Neural cell (in vitro differentiated cells): ENCODE measurements around the gene TSSK6.

ENCODE experiments used
- POLR2AphosphoS5 ChIP-seq: IDR thresholded peaks from 2 replicates; pipeline ENCODE4 v1.6.1; 2012
- TAF1 ChIP-seq: IDR thresholded peaks from 2 replicates; pipeline ENCODE4 v1.6.1; 2012; ENCODE audit warnings: low read depth
- TF ChIP-seq, protein P1 (sequence below): fragments of 450-650 bp; IDR thresholded peaks from 2 replicates; pipeline ENCODE4 v1.5.1; 2014; ENCODE audit warnings: antibody characterized with exemption, mild to moderate bottlenecking, moderate library complexity; ENCODE audit not compliant: poor library complexity, severe bottlenecking

DNA sequence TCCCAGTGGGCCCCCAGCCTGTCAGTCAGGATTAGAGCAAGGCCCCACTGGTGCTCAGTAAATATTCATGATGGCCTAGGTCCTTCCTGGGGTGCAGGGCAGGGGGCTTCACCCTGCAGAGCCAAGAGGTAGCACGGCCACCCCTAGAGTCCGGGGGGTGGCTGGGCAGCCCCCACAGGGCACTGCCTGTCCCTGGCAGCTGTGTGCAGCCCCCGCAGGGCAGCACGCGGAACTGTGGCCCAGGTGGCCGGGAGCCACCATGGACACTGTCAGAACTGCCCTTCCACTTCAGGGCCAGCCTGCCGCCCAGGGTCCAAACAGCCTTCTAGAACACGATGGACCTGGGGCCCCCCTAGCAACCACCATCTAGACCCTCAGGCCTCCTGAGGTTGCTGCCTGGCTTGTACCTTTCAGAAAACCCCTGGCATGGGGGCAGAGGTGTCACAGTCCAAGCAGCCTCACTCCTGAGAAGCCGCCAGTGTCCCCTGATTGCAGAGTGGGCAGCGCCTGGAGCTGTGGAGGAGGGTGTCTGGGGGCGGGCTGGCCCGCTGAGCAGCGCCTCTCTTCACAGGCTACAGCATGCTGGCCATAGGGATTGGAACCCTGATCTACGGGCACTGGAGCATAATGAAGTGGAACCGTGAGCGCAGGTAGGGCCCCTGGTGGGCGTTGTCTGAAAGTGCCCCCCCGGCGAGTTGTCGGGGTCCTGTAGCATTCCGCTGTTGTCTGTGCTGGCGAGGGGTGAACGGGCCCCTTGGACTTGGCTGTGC, 10.4 kb upstream of the TSSK6 start:
- TF ChIP-seq, protein P1, sequence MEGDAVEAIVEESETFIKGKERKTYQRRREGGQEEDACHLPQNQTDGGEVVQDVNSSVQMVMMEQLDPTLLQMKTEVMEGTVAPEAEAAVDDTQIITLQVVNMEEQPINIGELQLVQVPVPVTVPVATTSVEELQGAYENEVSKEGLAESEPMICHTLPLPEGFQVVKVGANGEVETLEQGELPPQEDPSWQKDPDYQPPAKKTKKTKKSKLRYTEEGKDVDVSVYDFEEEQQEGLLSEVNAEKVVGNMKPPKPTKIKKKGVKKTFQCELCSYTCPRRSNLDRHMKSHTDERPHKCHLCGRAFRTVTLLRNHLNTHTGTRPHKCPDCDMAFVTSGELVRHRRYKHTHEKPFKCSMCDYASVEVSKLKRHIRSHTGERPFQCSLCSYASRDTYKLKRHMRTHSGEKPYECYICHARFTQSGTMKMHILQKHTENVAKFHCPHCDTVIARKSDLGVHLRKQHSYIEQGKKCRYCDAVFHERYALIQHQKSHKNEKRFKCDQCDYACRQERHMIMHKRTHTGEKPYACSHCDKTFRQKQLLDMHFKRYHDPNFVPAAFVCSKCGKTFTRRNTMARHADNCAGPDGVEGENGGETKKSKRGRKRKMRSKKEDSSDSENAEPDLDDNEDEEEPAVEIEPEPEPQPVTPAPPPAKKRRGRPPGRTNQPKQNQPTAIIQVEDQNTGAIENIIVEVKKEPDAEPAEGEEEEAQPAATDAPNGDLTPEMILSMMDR = no peak
- TF ChIP-seq POLR2AphosphoS5 (no peak), TAF1 (no peak)
